Type B pancreatic cell (in vitro differentiated cells): Measurements from ENCODE around the gene VMP1. TPM values are rescaled to one million over a fixed set of nuclear protein-coding genes. Genes with fewer than 3 reads are reported as not detected.
"Not testable (repeated sequence)": the region's sequence is repeated elsewhere in the genome, so short reads cannot be mapped to it uniquely, and the experiment has no call there.

Source experiments
- DNase-seq: peaks from one replicate; pipeline ENCODE4 v3.0.0; 2021; ENCODE audit warnings: mixed read lengths; ENCODE audit not compliant: unreplicated experiment; ENCODE audit errors: extremely low spot score
- H3K27ac Mint-ChIP-seq: 2 replicates; pipeline ENCODE4 v1.8.0; 2021; ENCODE audit warnings: mild to moderate bottlenecking, mixed read lengths
- H3K27me3 Mint-ChIP-seq: 2 replicates; pipeline ENCODE4 v1.8.0; 2021; ENCODE audit warnings: mixed read lengths
- H3K36me3 Mint-ChIP-seq: 2 replicates; pipeline ENCODE4 v1.8.0; 2021; ENCODE audit warnings: mixed read lengths
- H3K4me1 Mint-ChIP-seq: one replicate; pipeline ENCODE4 v1.8.0; 2021; ENCODE audit warnings: mixed read lengths; ENCODE audit not compliant: unreplicated experiment
- H3K4me3 Mint-ChIP-seq: 2 replicates; pipeline ENCODE4 v1.8.0; 2021; ENCODE audit warnings: mild to moderate bottlenecking, mixed read lengths
- H3K9me3 Mint-ChIP-seq: 2 replicates; pipeline ENCODE4 v1.8.0; 2021; ENCODE audit warnings: mixed read lengths
- CTCF ChIP-seq: fragments of 200-600 bp; sonication (generic); conservative IDR thresholded peaks from 2 replicates; pipeline ENCODE4 v1.5.0; 2021; ENCODE audit warnings: antibody characterized with exemption, mild to moderate bottlenecking
- total RNA-seq: library from RNA; stranded (reverse); gene quantifications from 2 replicates; pipeline ENCODE4 v1.2.1, GENCODE V29; 2021; ENCODE audit warnings: low replicate concordance

The VMP1 gene
- total RNA-seq, 1 donor from 2014 or later = 124 TPM

GRCh38 chr17:59870482-59870881, 163.0 kb downstream of the VMP1 start:
- no peak overlapping the region for H3K4me3 Mint-ChIP-seq
- DNase-seq = no peak
- H3K4me1 Mint-ChIP-seq = no peaks in the 10 kb centered on the region
- no peaks in the 10 kb centered on the region for H3K27me3 Mint-ChIP-seq
- H3K9me3 Mint-ChIP-seq = no peaks in the 10 kb centered on the region
- no peak for TF ChIP-seq CTCF
- H3K27ac Mint-ChIP-seq = no peak overlapping the region
- peaks cover 9% of the 10 kb centered on the region for H3K36me3 Mint-ChIP-seq

- no peak for TF ChIP-seq CTCF
- DNase-seq = no peak
- no peak overlapping the region for H3K27ac Mint-ChIP-seq
- H3K36me3 Mint-ChIP-seq = peaks cover 9% of the 10 kb centered on the region
- no peaks in the 10 kb centered on the region for H3K9me3 Mint-ChIP-seq
- H3K4me1 Mint-ChIP-seq = no peaks in the 10 kb centered on the region
- no peaks in the 10 kb centered on the region for H3K27me3 Mint-ChIP-seq
- H3K4me3 Mint-ChIP-seq = no peak overlapping the region
Observed at GRCh38 chr17:59872351-59872750, 164.9 kb downstream of the VMP1 start.

- H3K27ac Mint-ChIP-seq, H3K4me1 Mint-ChIP-seq, H3K27me3 Mint-ChIP-seq, H3K9me3 Mint-ChIP-seq, DNase-seq, H3K4me3 Mint-ChIP-seq: not testable (repeated sequence)
- peaks cover 13% of the 10 kb centered on the region for H3K36me3 Mint-ChIP-seq
Observed at GRCh38 chr17:59873414-59873813, 166.0 kb downstream of the VMP1 start.

GRCh38 chr17:59874376-59874775, 166.9 kb downstream of the VMP1 start:
- H3K27me3 Mint-ChIP-seq = no peaks in the 10 kb centered on the region
- H3K4me1 Mint-ChIP-seq = no peaks in the 10 kb centered on the region
- no peak overlapping the region for H3K27ac Mint-ChIP-seq
- H3K9me3 Mint-ChIP-seq = no peaks in the 10 kb centered on the region
- H3K4me3 Mint-ChIP-seq = no peak overlapping the region
- H3K36me3 Mint-ChIP-seq = peaks cover 12% of the 10 kb centered on the region
- DNase-seq = no peak
- no peak for TF ChIP-seq CTCF

- Mint-ChIP-seq H3K4me3 (no peak overlapping the region), H3K27ac (no peak overlapping the region), H3K9me3 (no peaks in the 10 kb centered on the region), H3K27me3 (no peaks in the 10 kb centered on the region), H3K36me3 (peaks cover 14% of the 10 kb centered on the region), H3K4me1 (no peaks in the 10 kb centered on the region)
- no peak for DNase-seq
- no peak for TF ChIP-seq CTCF
Observed at GRCh38 chr17:59876107-59876506, 168.7 kb downstream of the VMP1 start.

GRCh38 chr17:59877965-59878364, 170.5 kb downstream of the VMP1 start:
- Mint-ChIP-seq H3K27me3 (no peaks in the 10 kb centered on the region), H3K4me1 (no peaks in the 10 kb centered on the region), H3K9me3 (no peaks in the 10 kb centered on the region), H3K4me3 (no peak overlapping the region), H3K36me3 (peaks cover 8% of the 10 kb centered on the region), H3K27ac (no peak overlapping the region)
- DNase-seq = no peak
- no peak for TF ChIP-seq CTCF
